ENCODE data around the gene SAMD9. TPM values are rescaled to one million over a fixed set of nuclear protein-coding genes. Genes with fewer than 3 reads are reported as not detected.
"Not testable (repeated sequence)": the region's sequence is repeated elsewhere in the genome, so short reads cannot be mapped to it uniquely, and the experiment has no call there.

Gene SAMD9
- total RNA-seq, 1 experiment from 2014 or later, result 4.4 TPM

- H3K27me3 Mint-ChIP-seq (ENCODE audit: insufficient read depth, unreplicated experiment), result peaks cover 30% of the 10 kb centered on the region
- BruUV-seq (replicated peaks), result no TSS peak
- intact Hi-C loops (cut with micrococcal nuclease), result no loop called here
Measured at GRCh38 chr7:93062599-93062998, 55.2 kb downstream of the SAMD9 start.

GRCh38 chr7:93060865-93061264 is 56.9 kb downstream of the SAMD9 start:
- TF ChIP-seq CTCF (IDR thresholded peaks at IDR 0.05; ENCODE audit: unreplicated experiment), result no peak
- peaks cover 30% of the 10 kb centered on the region for H3K27me3 Mint-ChIP-seq (ENCODE audit: insufficient read depth, unreplicated experiment)
- ChIA-PET POLR2A (no interaction called here), CTCF (interaction anchor here (0.9 to 1.0 kb wide), 2 partner anchors 12 to 167 kb away, joined by 3 to 5 read pairs; no protein-coding TSS in a partner anchor)
- intact Hi-C loops (cut with micrococcal nuclease), result no loop called here
- H3K4me1 Mint-ChIP-seq (ENCODE audit: insufficient read depth, unreplicated experiment), result no peaks in the 10 kb centered on the region
- no peak for DNase-seq (ENCODE audit: unreplicated experiment)
- no peak overlapping the region for H3K4me3 Mint-ChIP-seq (ENCODE audit: unreplicated experiment)
- H3K36me3 Mint-ChIP-seq (ENCODE audit: insufficient read depth, unreplicated experiment), result no peaks in the 10 kb centered on the region
- H3K27ac Mint-ChIP-seq (ENCODE audit: low read depth, unreplicated experiment), result no peak overlapping the region
- BruUV-seq (replicated peaks), result no TSS peak
- H3K9me3 Mint-ChIP-seq (ENCODE audit: unreplicated experiment), result no peaks in the 10 kb centered on the region

More at GRCh38 chr7:93062599-93062998, 55.2 kb downstream of the SAMD9 start:
- no peaks in the 10 kb centered on the region for H3K9me3 Mint-ChIP-seq (ENCODE audit: unreplicated experiment)
- H3K4me3 Mint-ChIP-seq (ENCODE audit: unreplicated experiment), result no peak overlapping the region
- TF ChIP-seq CTCF (IDR thresholded peaks at IDR 0.05; ENCODE audit: unreplicated experiment), result no peak
- POLR2A ChIA-PET, result interaction anchor here (0.6 kb wide), 1 partner anchor 289 kb away, joined by 3 read pairs; no protein-coding TSS in a partner anchor
- no peak overlapping the region for H3K27ac Mint-ChIP-seq (ENCODE audit: low read depth, unreplicated experiment)
- H3K4me1 Mint-ChIP-seq (ENCODE audit: insufficient read depth, unreplicated experiment), result no peaks in the 10 kb centered on the region
- CTCF ChIA-PET, result no interaction called here
- DNase-seq (ENCODE audit: unreplicated experiment), result no peak
- no peaks in the 10 kb centered on the region for H3K36me3 Mint-ChIP-seq (ENCODE audit: insufficient read depth, unreplicated experiment)

- no peak for DNase-seq (ENCODE audit: unreplicated experiment)
- ChIA-PET CTCF (interaction anchor here (0.5 to 1.3 kb wide), 4 partner anchors 69 to 494 kb away, joined by 3 to 4 read pairs (median 3); no protein-coding TSS in a partner anchor), POLR2A (no interaction called here)
- Mint-ChIP-seq H3K36me3 (ENCODE audit: insufficient read depth, unreplicated experiment) (no peaks in the 10 kb centered on the region), H3K4me1 (ENCODE audit: insufficient read depth, unreplicated experiment) (no peaks in the 10 kb centered on the region), H3K9me3 (ENCODE audit: unreplicated experiment) (no peaks in the 10 kb centered on the region), H3K27ac (ENCODE audit: low read depth, unreplicated experiment) (no peak overlapping the region), H3K4me3 (ENCODE audit: unreplicated experiment) (no peak overlapping the region), H3K27me3 (ENCODE audit: insufficient read depth, unreplicated experiment) (peaks cover 30% of the 10 kb centered on the region)
- intact Hi-C loops (cut with micrococcal nuclease), result no loop called here
- no TSS peak for BruUV-seq (replicated peaks)
- no peak for TF ChIP-seq CTCF (IDR thresholded peaks at IDR 0.05; ENCODE audit: unreplicated experiment)
Measured at GRCh38 chr7:93060025-93060424, 57.8 kb downstream of the SAMD9 start.

GRCh38 chr7:93056621-93057020 is 61.2 kb downstream of the SAMD9 start:
- CTCF ChIA-PET, result interaction anchor here (0.6 to 1.6 kb wide), 4 partner anchors 67 to 436 kb away, joined by 3 to 7 read pairs (median 4); no protein-coding TSS in a partner anchor
- H3K27ac Mint-ChIP-seq (ENCODE audit: low read depth, unreplicated experiment); H3K9me3 Mint-ChIP-seq (ENCODE audit: unreplicated experiment); H3K4me3 Mint-ChIP-seq (ENCODE audit: unreplicated experiment); H3K27me3 Mint-ChIP-seq (ENCODE audit: insufficient read depth, unreplicated experiment); DNase-seq (ENCODE audit: unreplicated experiment); intact Hi-C loops (cut with micrococcal nuclease); H3K36me3 Mint-ChIP-seq (ENCODE audit: insufficient read depth, unreplicated experiment); H3K4me1 Mint-ChIP-seq (ENCODE audit: insufficient read depth, unreplicated experiment); BruUV-seq (replicated peaks): not testable (repeated sequence)
- POLR2A ChIA-PET, result interaction anchor here (0.6 to 1.1 kb wide), 2 partner anchors 70 to 445 kb away, joined by 3 read pairs; no protein-coding TSS in a partner anchor

All from MCF 10A (cell line).